Measurements from ENCODE around the gene SMAD6.

Gene SMAD6

DNA sequence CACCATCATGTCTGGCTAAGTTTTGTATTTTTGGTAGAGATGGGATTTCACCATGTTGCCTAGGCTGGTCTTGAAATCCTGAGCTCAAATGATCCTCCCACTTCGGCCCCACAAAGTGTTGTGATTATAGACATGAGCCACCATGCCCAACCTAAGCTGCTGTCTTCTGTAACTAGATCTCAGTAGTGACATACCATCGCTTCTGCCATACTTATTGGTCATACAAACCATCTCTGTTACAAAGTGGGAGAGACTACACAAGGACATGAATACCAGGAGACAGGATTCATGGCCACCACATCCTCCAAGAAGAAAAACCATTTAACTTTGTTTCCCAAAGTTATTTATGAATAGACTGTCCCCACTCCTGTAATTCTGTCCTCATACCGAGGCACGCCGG lies 81.3 kb downstream of the SMAD6 start:
- no peak overlapping the region for H3K4me3 ChIP-seq (ENCODE audit: low read depth, low read length)
- TF ChIP-seq MYC (IDR thresholded peaks at IDR 0.05; ENCODE audit: low read depth, low read length) (no peak), POLR2A (IDR thresholded peaks at IDR 0.05; ENCODE audit: extremely low read depth, insufficient read length) (no peak)
- TF ChIP-seq, protein P1, sequence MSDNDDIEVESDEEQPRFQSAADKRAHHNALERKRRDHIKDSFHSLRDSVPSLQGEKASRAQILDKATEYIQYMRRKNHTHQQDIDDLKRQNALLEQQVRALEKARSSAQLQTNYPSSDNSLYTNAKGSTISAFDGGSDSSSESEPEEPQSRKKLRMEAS (IDR thresholded peaks at IDR 0.05; ENCODE audit: low read depth, low read length) = no peak
- TF ChIP-seq, protein P2, sequence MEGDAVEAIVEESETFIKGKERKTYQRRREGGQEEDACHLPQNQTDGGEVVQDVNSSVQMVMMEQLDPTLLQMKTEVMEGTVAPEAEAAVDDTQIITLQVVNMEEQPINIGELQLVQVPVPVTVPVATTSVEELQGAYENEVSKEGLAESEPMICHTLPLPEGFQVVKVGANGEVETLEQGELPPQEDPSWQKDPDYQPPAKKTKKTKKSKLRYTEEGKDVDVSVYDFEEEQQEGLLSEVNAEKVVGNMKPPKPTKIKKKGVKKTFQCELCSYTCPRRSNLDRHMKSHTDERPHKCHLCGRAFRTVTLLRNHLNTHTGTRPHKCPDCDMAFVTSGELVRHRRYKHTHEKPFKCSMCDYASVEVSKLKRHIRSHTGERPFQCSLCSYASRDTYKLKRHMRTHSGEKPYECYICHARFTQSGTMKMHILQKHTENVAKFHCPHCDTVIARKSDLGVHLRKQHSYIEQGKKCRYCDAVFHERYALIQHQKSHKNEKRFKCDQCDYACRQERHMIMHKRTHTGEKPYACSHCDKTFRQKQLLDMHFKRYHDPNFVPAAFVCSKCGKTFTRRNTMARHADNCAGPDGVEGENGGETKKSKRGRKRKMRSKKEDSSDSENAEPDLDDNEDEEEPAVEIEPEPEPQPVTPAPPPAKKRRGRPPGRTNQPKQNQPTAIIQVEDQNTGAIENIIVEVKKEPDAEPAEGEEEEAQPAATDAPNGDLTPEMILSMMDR (IDR thresholded peaks at IDR 0.05; ENCODE audit: low read depth, low read length) = no peak
- no peak for DNase-seq (ENCODE audit: low read depth)

DNA sequence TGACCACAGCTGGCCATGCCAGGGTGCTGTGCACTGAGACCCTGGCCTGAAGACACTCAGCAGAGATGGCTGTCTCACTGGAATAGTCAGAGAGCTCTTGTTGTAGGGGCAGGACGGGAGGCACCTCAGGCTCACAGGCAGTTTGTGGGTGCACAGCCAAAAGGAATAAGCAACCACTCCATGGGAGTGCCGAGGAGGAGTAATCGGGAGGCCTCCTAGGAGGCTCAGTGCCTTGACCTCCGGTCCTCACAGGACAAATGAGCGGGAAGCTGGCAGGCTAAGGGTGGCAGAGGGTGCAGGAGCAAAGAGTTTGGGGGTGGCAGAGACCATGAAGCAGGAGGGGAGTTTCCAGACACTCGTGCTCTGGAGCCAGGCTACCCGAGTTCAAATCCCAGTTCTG lies 81.7 kb downstream of the SMAD6 start:
- DNase-seq (ENCODE audit: low read depth) = no peak
- no peak overlapping the region for H3K4me3 ChIP-seq (ENCODE audit: low read depth, low read length)
- no peak for TF ChIP-seq POLR2A (IDR thresholded peaks at IDR 0.05; ENCODE audit: extremely low read depth, insufficient read length)
- TF ChIP-seq, protein P1 (IDR thresholded peaks at IDR 0.05; ENCODE audit: low read depth, low read length) = no peak
- TF ChIP-seq MYC (IDR thresholded peaks at IDR 0.05; ENCODE audit: low read depth, low read length) = no peak
- TF ChIP-seq, protein P2 (IDR thresholded peaks at IDR 0.05; ENCODE audit: low read depth, low read length) = no peak

DNA sequence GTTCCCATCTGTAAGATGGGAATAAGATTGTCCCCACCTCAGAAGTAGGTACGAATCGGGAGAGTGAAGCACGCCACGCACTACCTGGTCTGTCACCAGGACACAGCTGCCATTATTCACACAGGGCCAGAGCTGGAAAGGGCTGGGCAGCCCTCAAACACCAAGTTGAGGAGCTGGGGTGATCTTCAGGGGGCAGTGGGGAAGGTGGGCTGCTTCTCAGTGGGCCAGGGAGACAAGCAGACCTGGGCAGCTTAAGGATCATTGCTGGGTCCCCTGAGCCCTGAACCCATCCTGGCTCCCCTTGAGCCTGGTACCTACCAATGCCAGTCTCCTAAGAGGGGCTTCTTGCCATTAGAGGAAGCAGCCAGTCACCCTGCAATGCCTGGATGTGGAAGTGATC lies 82.1 kb downstream of the SMAD6 start:
- DNase-seq (ENCODE audit: low read depth) = no peak
- TF ChIP-seq, protein P2 (IDR thresholded peaks at IDR 0.05; ENCODE audit: low read depth, low read length) = no peak
- TF ChIP-seq MYC (IDR thresholded peaks at IDR 0.05; ENCODE audit: low read depth, low read length) = no peak
- TF ChIP-seq POLR2A (IDR thresholded peaks at IDR 0.05; ENCODE audit: extremely low read depth, insufficient read length) = no peak
- TF ChIP-seq, protein P1 (IDR thresholded peaks at IDR 0.05; ENCODE audit: low read depth, low read length) = no peak
- no peak overlapping the region for H3K4me3 ChIP-seq (ENCODE audit: low read depth, low read length)

- DNase-seq (ENCODE audit: low read depth) = peak; percentile 59
- no peak overlapping the region for H3K4me3 ChIP-seq (ENCODE audit: low read depth, low read length)
- TF ChIP-seq, protein P2 (IDR thresholded peaks at IDR 0.05; ENCODE audit: low read depth, low read length) = no peak
- TF ChIP-seq MYC (IDR thresholded peaks at IDR 0.05; ENCODE audit: low read depth, low read length) = no peak
Observed at GRCh38 chr15:66785637-66786036, 83.6 kb downstream of the SMAD6 start.

DNA sequence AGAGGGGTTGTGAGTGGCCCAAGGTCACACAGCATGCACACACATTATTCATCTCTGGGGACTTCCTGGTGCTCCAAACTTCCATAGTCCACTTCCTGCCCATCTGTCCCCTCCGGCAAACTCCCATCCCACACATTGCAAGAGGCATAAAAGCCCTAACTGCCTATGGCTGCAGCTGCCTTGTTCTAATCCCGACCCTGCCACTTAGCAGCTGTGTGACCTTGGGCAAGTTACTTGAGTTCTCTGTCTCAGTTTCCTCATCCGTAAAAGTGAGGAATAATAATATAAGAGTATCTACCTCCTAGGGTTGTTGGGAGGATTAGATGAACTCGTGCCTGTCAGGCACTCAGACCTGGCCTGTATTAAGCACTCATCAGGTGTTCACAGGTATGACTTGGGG lies 84.2 kb downstream of the SMAD6 start:
- no peak for DNase-seq (ENCODE audit: low read depth)
- no peak overlapping the region for H3K4me3 ChIP-seq (ENCODE audit: low read depth, low read length)
- TF ChIP-seq, protein P2 (IDR thresholded peaks at IDR 0.05; ENCODE audit: low read depth, low read length) = no peak
- no peak for TF ChIP-seq MYC (IDR thresholded peaks at IDR 0.05; ENCODE audit: low read depth, low read length)

DNA sequence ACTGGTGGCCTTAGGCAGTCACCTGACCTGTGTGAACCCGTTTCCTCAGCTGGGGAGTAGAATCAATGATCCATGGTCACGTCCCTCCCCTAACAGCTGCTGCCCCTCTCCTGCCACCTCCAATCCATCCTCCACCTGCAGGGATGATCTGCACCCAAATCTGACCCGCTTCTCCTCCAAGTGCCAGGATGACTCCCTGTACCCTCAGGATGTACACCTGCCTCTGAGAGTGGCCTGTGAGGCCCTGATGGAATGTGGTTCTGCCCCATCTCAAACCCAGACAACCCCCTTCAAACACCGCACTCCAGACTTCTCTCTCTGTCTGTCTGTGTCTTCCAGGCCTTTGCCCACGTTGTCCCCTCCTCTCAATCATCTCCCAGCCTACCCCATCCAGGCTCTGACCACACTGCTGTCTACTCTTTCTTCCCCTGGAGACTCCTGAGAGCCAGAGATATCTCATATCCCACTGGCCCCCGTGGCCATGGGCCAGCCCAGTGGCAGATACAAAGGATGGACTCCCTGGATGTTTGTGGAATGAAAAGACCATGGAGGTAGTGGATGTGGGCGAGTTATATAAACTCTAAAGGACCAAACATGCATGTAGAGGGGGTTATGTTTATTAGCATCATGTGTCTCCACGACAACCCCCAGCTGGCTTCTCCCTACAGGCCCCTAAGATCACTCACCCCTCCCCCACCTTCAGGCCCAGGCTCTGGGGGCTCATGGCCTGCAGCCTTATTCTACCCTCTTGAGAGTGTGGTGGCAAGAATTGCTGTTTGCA lies 84.9 kb downstream of the SMAD6 start:
- H3K4me3 ChIP-seq (ENCODE audit: low read depth, low read length) = no peak overlapping the region
- DNase-seq (ENCODE audit: low read depth) = no peak
- TF ChIP-seq, protein P1 (IDR thresholded peaks at IDR 0.05; ENCODE audit: low read depth, low read length) = no peak
- TF ChIP-seq POLR2A (IDR thresholded peaks at IDR 0.05; ENCODE audit: extremely low read depth, insufficient read length) (no peak), MYC (IDR thresholded peaks at IDR 0.05; ENCODE audit: low read depth, low read length) (no peak)
- TF ChIP-seq, protein P2 (IDR thresholded peaks at IDR 0.05; ENCODE audit: low read depth, low read length) = no peak
